HepG2 (cell line): Measurements from ENCODE around the gene ZNF606. TPM values are rescaled to one million over a fixed set of nuclear protein-coding genes. Genes with fewer than 3 reads are reported as not detected.
A peak's percentile ranks its signal among the peaks of the same experiment; 100 is the strongest.

Source experiments
- BHLHE40 ChIP-seq: IDR thresholded peaks from 2 replicates; pipeline ENCODE4 v1.6.1; 2011; ENCODE audit warnings: low read length, improper control_type of control experiment
- CBFB ChIP-seq: sonication (generic); formaldehyde crosslinking; IDR thresholded peaks from 2 replicates; pipeline ENCODE4 v1.4.0; 2020; ENCODE audit warnings: missing genetic modification reagents
- KDM3A ChIP-seq: IDR thresholded peaks from 2 replicates; pipeline ENCODE4 v1.6.1; 2018; ENCODE audit warnings: low read depth, missing compliant biosample characterization
- LCORL ChIP-seq, 2 experiments: fragments of 450-650 bp in 1 of 2; sonication (generic) in 1 of 2; formaldehyde crosslinking in 1 of 2; IDR thresholded peaks; 2 replicates each; pipeline versions ENCODE4 v1.5.0 to v1.6.1; 2017 to 2020; ENCODE audit warnings: antibody characterized with exemption in 1 of 2, missing genetic modification reagents in 1 of 2
- MED1 ChIP-seq: sonication (generic); formaldehyde crosslinking; IDR thresholded peaks from 2 replicates; pipeline ENCODE4 v1.4.0; 2020; ENCODE audit warnings: missing genetic modification reagents
- PHF21A ChIP-seq: sonication (generic); formaldehyde crosslinking; IDR thresholded peaks from 2 replicates; pipeline ENCODE4 v1.5.0; 2020; ENCODE audit warnings: mild to moderate bottlenecking, missing genetic modification reagents
- POLR2G ChIP-seq: fragments of 200-400 bp; formaldehyde crosslinking; IDR thresholded peaks from 2 replicates; pipeline ENCODE4 v1.6.1; 2018; ENCODE audit warnings: mild to moderate bottlenecking, low read depth, low read length, moderate library complexity
- REL ChIP-seq: sonication (generic); formaldehyde crosslinking; conservative IDR thresholded peaks from 2 replicates; pipeline ENCODE4 v1.8.0; 2022; ENCODE audit warnings: mild to moderate bottlenecking, missing genetic modification reagents, moderate library complexity
- SATB2 ChIP-seq: sonication (generic); formaldehyde crosslinking; IDR thresholded peaks from 2 replicates; pipeline ENCODE4 v1.5.0; 2020; ENCODE audit warnings: missing genetic modification reagents
- TEF ChIP-seq: sonication (generic); formaldehyde crosslinking; IDR thresholded peaks from 2 replicates; pipeline ENCODE4 v1.5.0; 2020; ENCODE audit warnings: missing genetic modification reagents
- THAP11 ChIP-seq: IDR thresholded peaks from 2 replicates; pipeline ENCODE4 v1.6.1; 2016; ENCODE audit warnings: missing biosample characterization, missing genetic modification reagents
- UBTF ChIP-seq: sonication (generic); formaldehyde crosslinking; IDR thresholded peaks from 2 replicates; pipeline ENCODE4 v1.4.0; 2020; ENCODE audit warnings: mild to moderate bottlenecking, missing genetic modification reagents
- ZBTB1 ChIP-seq: sonication (generic); formaldehyde crosslinking; IDR thresholded peaks from 2 replicates; pipeline ENCODE4 v1.4.0; 2020; ENCODE audit warnings: missing genetic modification reagents, borderline replicate concordance
- ZNF280D ChIP-seq: sonication (generic); formaldehyde crosslinking; IDR thresholded peaks from 2 replicates; pipeline ENCODE4 v1.5.1; 2020; ENCODE audit warnings: mild to moderate bottlenecking, missing genetic modification reagents
- ZNF687 ChIP-seq: sonication (generic); formaldehyde crosslinking; IDR thresholded peaks from 2 replicates; pipeline ENCODE4 v1.5.1; 2020; ENCODE audit warnings: mild to moderate bottlenecking, missing genetic modification reagents, moderate library complexity
- ZNF704 ChIP-seq: sonication (generic); formaldehyde crosslinking; IDR thresholded peaks from 2 replicates; pipeline ENCODE4 v1.8.1; 2023; ENCODE audit warnings: mild to moderate bottlenecking, inconsistent platforms, moderate library complexity, missing genetic modification reagents, borderline replicate concordance
- ZNF772 ChIP-seq: sonication (generic); formaldehyde crosslinking; IDR thresholded peaks from 2 replicates; pipeline ENCODE4 v1.5.0; 2020; ENCODE audit warnings: mild to moderate bottlenecking, missing genetic modification reagents
- ZNF878 ChIP-seq: sonication (generic); formaldehyde crosslinking; IDR thresholded peaks from 2 replicates; pipeline ENCODE4 v1.8.1; 2023; ENCODE audit warnings: mild to moderate bottlenecking, missing genetic modification reagents, moderate library complexity
- polyA plus RNA-seq, 8 experiments: library from polyadenylated mRNA; depleted of rRNA in 3 of 8; stranded (reverse) in 7 of 8; unstranded in 1 of 8; fragments of >200 nt; fragmentation: Illumina TruSeq in 4 of 8; extraction: Trizol in 4 of 8; gene quantifications; 2 replicates each; pipeline versions ENCODE4 v1.2.1 to v1.2.3, GENCODE V29; 2011 to 2016; ENCODE audit warnings: low read depth in 4 of 8, missing spikeins in 1 of 8, mixed read lengths in 1 of 8; ENCODE audit not compliant: insufficient read depth in 1 of 8
- total RNA-seq, 5 experiments: library from RNA; depleted of rRNA; stranded (reverse); fragments of >200 nt; fragmentation: Illumina TruSeq; extraction: Trizol; gene quantifications; 2 replicates each; pipeline ENCODE4 v1.2.3, GENCODE V29; 2016; ENCODE audit warnings: low read depth in 1 of 5

ZNF606 gene
- total and polyA plus RNA-seq, 2 of the 13 experiments (the other 11 are each of a cell fraction or from before 2014, with no cell fraction given), result 4.2 to 14.8 TPM

- peak; percentile 32; the same call in 1 of the 2 replicates for TF ChIP-seq ZNF280D (CRISPR knock-in tag)
- no peak for TF ChIP-seq TEF (CRISPR knock-in tag)
- no peak for TF ChIP-seq POLR2G
- no peak for TF ChIP-seq SATB2 (CRISPR knock-in tag)
- no peak for TF ChIP-seq KDM3A (CRISPR knock-in tag)
- no peak for TF ChIP-seq ZNF878
- TF ChIP-seq CBFB, result no peak
- no peak for TF ChIP-seq ZNF772 (CRISPR knock-in tag)
- TF ChIP-seq THAP11 (CRISPR knock-in tag), result peak; percentile 69
- TF ChIP-seq PHF21A (CRISPR knock-in tag), result 0 out of 2 replicates have a peak, but pooled peaks have one; percentile 32
- TF ChIP-seq ZBTB1, result no peak
- TF ChIP-seq REL (CRISPR knock-in tag), result no peak
- peak; percentile 58; the same call in 1 of the 2 replicates for TF ChIP-seq MED1 (CRISPR knock-in tag)
- no peak for TF ChIP-seq LCORL (IDR thresholded peaks at IDR 0.05)
- TF ChIP-seq LCORL (CRISPR knock-in tag; IDR thresholded peaks at IDR 0.05), result peak; percentile 47; the same call in 1 of the 2 replicates
- no peak for TF ChIP-seq BHLHE40
- TF ChIP-seq ZNF687, result peak; percentile 64
- TF ChIP-seq UBTF (CRISPR knock-in tag), result peak; percentile 69
- TF ChIP-seq ZNF704, result no peak
Measured at GRCh38 chr19:58038688-58039204, 36.1 kb upstream of the ZNF606 start (continued).
